Liver (tissue), 9 donors: ENCODE results near the gene NUDT14. TPM values are rescaled to one million over a fixed set of nuclear protein-coding genes. Genes with fewer than 3 reads are reported as not detected.

ENCODE experiments used
- DNase-seq: peaks from one replicate; pipeline ENCODE4 v3.0.0-alpha.2; 2017; ENCODE audit warnings: low spot score
- H3K27ac ChIP-seq, 2 donors: one replicate each; pipeline ENCODE4 v1.7.0; 2013; ENCODE audit warnings: inconsistent platforms in 2 of 2, low read length in 2 of 2, control low read depth in 1 of 2, low read depth in 1 of 2, mild to moderate bottlenecking in 1 of 2
- H3K27me3 ChIP-seq, 4 donors: one replicate each; pipeline versions ENCODE4 v1.6.1 to v1.7.0; 2013; ENCODE audit warnings: low read length in 3 of 4, inconsistent platforms in 1 of 4, mild to moderate bottlenecking in 1 of 4, moderate library complexity in 1 of 4; ENCODE audit not compliant: control insufficient read depth in 4 of 4, insufficient read depth in 4 of 4
- H3K36me3 ChIP-seq, 4 donors: one replicate each; pipeline versions ENCODE4 v1.6.1 to v1.7.0; 2013; ENCODE audit warnings: low read length in 3 of 4, mild to moderate bottlenecking in 3 of 4, low read depth in 1 of 4, moderate library complexity in 1 of 4; ENCODE audit not compliant: control insufficient read depth in 4 of 4, insufficient read depth in 3 of 4
- H3K4me1 ChIP-seq, 4 donors: one replicate each; pipeline versions ENCODE4 v1.6.1 to v1.7.0; 2013; ENCODE audit warnings: low read length in 3 of 4, mild to moderate bottlenecking in 3 of 4, moderate library complexity in 1 of 4; ENCODE audit not compliant: control insufficient read depth in 4 of 4, insufficient read depth in 4 of 4
- H3K4me3 ChIP-seq, 3 donors: one replicate each; pipeline versions ENCODE4 v1.6.1 to v1.7.0; 2013; ENCODE audit warnings: low read length in 3 of 3, control low read depth in 1 of 3, low read depth in 1 of 3, mild to moderate bottlenecking in 1 of 3
- H3K9ac ChIP-seq, 2 donors: one replicate each; pipeline ENCODE4 v1.7.0; 2013; ENCODE audit warnings: low read length in 2 of 2, mild to moderate bottlenecking in 2 of 2, moderate library complexity in 2 of 2, control low read depth in 1 of 2, low read depth in 1 of 2
- H3K9me3 ChIP-seq, 4 donors: one replicate each; pipeline versions ENCODE4 v1.6.1 to v1.7.0; 2013; ENCODE audit warnings: low read length in 3 of 4; ENCODE audit not compliant: control insufficient read depth in 4 of 4
- ATF3 ChIP-seq: IDR thresholded peaks from 2 replicates; pipeline ENCODE4 v1.6.1; 2016; ENCODE audit warnings: antibody characterized with exemption
- CTCF ChIP-seq: fragments of 150-350 bp; IDR thresholded peaks from 2 replicates; pipeline ENCODE4 v1.5.1; 2017; ENCODE audit warnings: improper control_type of control experiment, low read depth, low read length; ENCODE audit not compliant: missing input control
- EGR1 ChIP-seq, 2 donors: IDR thresholded peaks; 2 replicates each; pipeline ENCODE4 v1.6.1; 2016 to 2018; ENCODE audit warnings: antibody characterized with exemption in 2 of 2, low read depth in 2 of 2
- FOXA1 ChIP-seq: IDR thresholded peaks from 2 replicates; pipeline ENCODE4 v1.6.1; 2016; ENCODE audit warnings: antibody characterized with exemption
- FOXA2 ChIP-seq: IDR thresholded peaks from 2 replicates; pipeline ENCODE4 v1.6.1; 2016; ENCODE audit warnings: antibody characterized with exemption
- GABPA ChIP-seq, 2 donors: IDR thresholded peaks in 1 of 2; conservative IDR thresholded peaks in 1 of 2; 2 replicates each; pipeline ENCODE4 v1.6.1; 2016; ENCODE audit warnings: antibody characterized with exemption in 2 of 2, mild to moderate bottlenecking in 1 of 2, moderate library complexity in 1 of 2
- HNF4A ChIP-seq, 2 donors: conservative IDR thresholded peaks; 2 replicates each; pipeline ENCODE4 v1.6.1; 2016; ENCODE audit warnings: antibody characterized with exemption in 2 of 2, mild to moderate bottlenecking in 2 of 2
- HNF4G ChIP-seq: IDR thresholded peaks from 2 replicates; pipeline ENCODE4 v1.6.1; 2016; ENCODE audit warnings: antibody characterized with exemption
- JUND ChIP-seq, 2 donors: IDR thresholded peaks; 2 replicates each; pipeline ENCODE4 v1.6.1; 2016; ENCODE audit warnings: antibody characterized with exemption in 2 of 2
- NR2F2 ChIP-seq: IDR thresholded peaks from 2 replicates; pipeline ENCODE4 v1.6.1; 2016; ENCODE audit warnings: antibody characterized with exemption
- RAD21 ChIP-seq, 2 donors: IDR thresholded peaks; 2 replicates each; pipeline ENCODE4 v1.6.1; 2016; ENCODE audit warnings: antibody characterized with exemption in 2 of 2, mild to moderate bottlenecking in 2 of 2
- RXRA ChIP-seq, 2 donors: IDR thresholded peaks; 2 replicates each; pipeline ENCODE4 v1.6.1; 2017 to 2018; ENCODE audit warnings: antibody characterized with exemption in 2 of 2, mild to moderate bottlenecking in 1 of 2
- SP1 ChIP-seq: IDR thresholded peaks from 2 replicates; pipeline ENCODE4 v1.6.1; 2018; ENCODE audit warnings: antibody characterized with exemption, mild to moderate bottlenecking
- TAF1 ChIP-seq: conservative IDR thresholded peaks from 2 replicates; pipeline ENCODE4 v1.6.1; 2016; ENCODE audit warnings: antibody characterized with exemption, mild to moderate bottlenecking
- YY1 ChIP-seq: IDR thresholded peaks from 2 replicates; pipeline ENCODE4 v1.6.1; 2016; ENCODE audit warnings: antibody characterized with exemption, mild to moderate bottlenecking
- WGBS: extraction: QIAGEN DNeasy Blood & Tissue Kit; methylation state at CpG from one replicate; pipeline ENCODE4 v1.1.7; 2013; 5-methylcytosine and 5-hydroxymethylcytosine counted together
- polyA plus RNA-seq, 2 donors: library from polyadenylated mRNA; stranded (reverse) in 1 of 2; unstranded in 1 of 2; fragments of 200-250 nt in 1 of 2; fragments of >200 nt in 1 of 2; fragmentation: Nextera tagmentation in 1 of 2; extraction: Ambion mirVana in 1 of 2; gene quantifications; one replicate each; pipeline versions ENCODE4 v1.2.1 to v1.2.3, GENCODE V29; 2013 to 2015
- total RNA-seq, 2 donors: library from RNA; depleted of rRNA; stranded (reverse); fragments of >200 nt; gene quantifications; one replicate each; pipeline ENCODE4 v1.2.3, GENCODE V29; 2014
- TF ChIP-seq, protein P1 (sequence below): IDR thresholded peaks from 2 replicates; pipeline ENCODE4 v1.6.1; 2016; ENCODE audit warnings: antibody characterized with exemption
- TF ChIP-seq, protein P2 (sequence below): IDR thresholded peaks from 2 replicates; pipeline ENCODE4 v1.6.1; 2016; ENCODE audit warnings: antibody characterized with exemption, mild to moderate bottlenecking
- TF ChIP-seq, protein P3 (sequence below): IDR thresholded peaks from 2 replicates; pipeline ENCODE4 v1.6.1; 2016; ENCODE audit warnings: antibody characterized with exemption
- donor health status: healthy.
- donor health status: healthy.
- donor health status: healthy.
- donor health status: healthy.
- donor health status: healthy.

The NUDT14 gene
- total and polyA plus RNA-seq, 4 donors: 3.8 to 24.2 (median 8.0) TPM

DNA sequence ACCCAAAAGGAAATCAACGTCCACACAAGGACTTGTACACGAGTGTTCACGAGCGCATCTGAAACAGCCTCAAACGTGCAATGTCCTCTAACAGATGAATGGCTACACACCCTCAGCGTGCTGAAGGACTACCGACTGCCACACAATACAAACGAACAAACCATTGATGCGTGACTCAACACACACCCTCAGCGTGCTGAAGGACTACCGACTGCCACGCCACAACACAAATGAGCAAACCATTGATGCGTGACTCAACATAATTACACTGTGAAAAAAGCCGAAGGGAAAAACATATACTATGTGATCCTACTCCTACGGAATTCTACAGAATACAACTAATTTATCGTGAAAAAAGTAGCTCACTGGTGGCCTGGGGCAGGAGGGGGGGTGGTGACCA is 42.1 kb upstream of the NUDT14 start:
- H3K36me3 ChIP-seq: peaks cover 5 to 24% (median 15%) of the 10 kb centered on the region in 4 donors
- no peak overlapping the region for H3K27ac ChIP-seq
- H3K4me1 ChIP-seq: peaks cover 0 to 9% (median 5%) of the 10 kb centered on the region in 4 donors
- no peak for DNase-seq
- H3K27me3 ChIP-seq: no peaks in the 10 kb centered on the region
- WGBS: 97% methylated on average over 16 of the region's 16 CpGs
- no peaks in the 10 kb centered on the region for H3K9me3 ChIP-seq
- no peak overlapping the region for H3K9ac ChIP-seq
- H3K4me3 ChIP-seq: no peak overlapping the region
- TF ChIP-seq, protein P1, sequence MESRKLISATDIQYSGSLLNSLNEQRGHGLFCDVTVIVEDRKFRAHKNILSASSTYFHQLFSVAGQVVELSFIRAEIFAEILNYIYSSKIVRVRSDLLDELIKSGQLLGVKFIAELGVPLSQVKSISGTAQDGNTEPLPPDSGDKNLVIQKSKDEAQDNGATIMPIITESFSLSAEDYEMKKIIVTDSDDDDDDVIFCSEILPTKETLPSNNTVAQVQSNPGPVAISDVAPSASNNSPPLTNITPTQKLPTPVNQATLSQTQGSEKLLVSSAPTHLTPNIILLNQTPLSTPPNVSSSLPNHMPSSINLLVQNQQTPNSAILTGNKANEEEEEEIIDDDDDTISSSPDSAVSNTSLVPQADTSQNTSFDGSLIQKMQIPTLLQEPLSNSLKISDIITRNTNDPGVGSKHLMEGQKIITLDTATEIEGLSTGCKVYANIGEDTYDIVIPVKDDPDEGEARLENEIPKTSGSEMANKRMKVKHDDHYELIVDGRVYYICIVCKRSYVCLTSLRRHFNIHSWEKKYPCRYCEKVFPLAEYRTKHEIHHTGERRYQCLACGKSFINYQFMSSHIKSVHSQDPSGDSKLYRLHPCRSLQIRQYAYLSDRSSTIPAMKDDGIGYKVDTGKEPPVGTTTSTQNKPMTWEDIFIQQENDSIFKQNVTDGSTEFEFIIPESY: no peak
- no peak for TF ChIP-seq RAD21 (IDR thresholded peaks at IDR 0.05)
- no peak for TF ChIP-seq SP1
- no peak for TF ChIP-seq JUND (IDR thresholded peaks at IDR 0.05)
- no peak for TF ChIP-seq EGR1 (IDR thresholded peaks at IDR 0.05; ENCODE audit: low read depth in 2 of 2)
- TF ChIP-seq CTCF: no peak
- TF ChIP-seq HNF4A (conservative IDR thresholded peaks at IDR 0.05): no peak
- TF ChIP-seq, protein P2, sequence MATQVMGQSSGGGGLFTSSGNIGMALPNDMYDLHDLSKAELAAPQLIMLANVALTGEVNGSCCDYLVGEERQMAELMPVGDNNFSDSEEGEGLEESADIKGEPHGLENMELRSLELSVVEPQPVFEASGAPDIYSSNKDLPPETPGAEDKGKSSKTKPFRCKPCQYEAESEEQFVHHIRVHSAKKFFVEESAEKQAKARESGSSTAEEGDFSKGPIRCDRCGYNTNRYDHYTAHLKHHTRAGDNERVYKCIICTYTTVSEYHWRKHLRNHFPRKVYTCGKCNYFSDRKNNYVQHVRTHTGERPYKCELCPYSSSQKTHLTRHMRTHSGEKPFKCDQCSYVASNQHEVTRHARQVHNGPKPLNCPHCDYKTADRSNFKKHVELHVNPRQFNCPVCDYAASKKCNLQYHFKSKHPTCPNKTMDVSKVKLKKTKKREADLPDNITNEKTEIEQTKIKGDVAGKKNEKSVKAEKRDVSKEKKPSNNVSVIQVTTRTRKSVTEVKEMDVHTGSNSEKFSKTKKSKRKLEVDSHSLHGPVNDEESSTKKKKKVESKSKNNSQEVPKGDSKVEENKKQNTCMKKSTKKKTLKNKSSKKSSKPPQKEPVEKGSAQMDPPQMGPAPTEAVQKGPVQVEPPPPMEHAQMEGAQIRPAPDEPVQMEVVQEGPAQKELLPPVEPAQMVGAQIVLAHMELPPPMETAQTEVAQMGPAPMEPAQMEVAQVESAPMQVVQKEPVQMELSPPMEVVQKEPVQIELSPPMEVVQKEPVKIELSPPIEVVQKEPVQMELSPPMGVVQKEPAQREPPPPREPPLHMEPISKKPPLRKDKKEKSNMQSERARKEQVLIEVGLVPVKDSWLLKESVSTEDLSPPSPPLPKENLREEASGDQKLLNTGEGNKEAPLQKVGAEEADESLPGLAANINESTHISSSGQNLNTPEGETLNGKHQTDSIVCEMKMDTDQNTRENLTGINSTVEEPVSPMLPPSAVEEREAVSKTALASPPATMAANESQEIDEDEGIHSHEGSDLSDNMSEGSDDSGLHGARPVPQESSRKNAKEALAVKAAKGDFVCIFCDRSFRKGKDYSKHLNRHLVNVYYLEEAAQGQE: no peak
- no peak for TF ChIP-seq FOXA1
- no peak for TF ChIP-seq ATF3
- no peak for TF ChIP-seq TAF1
- no peak for TF ChIP-seq YY1
- no peak for TF ChIP-seq NR2F2
- no peak for TF ChIP-seq FOXA2
- TF ChIP-seq, protein P3, sequence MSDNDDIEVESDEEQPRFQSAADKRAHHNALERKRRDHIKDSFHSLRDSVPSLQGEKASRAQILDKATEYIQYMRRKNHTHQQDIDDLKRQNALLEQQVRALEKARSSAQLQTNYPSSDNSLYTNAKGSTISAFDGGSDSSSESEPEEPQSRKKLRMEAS: no peak
- no peak for TF ChIP-seq RXRA (IDR thresholded peaks at IDR 0.05)
- no peak for TF ChIP-seq HNF4G
- no peak for TF ChIP-seq GABPA (IDR thresholded peaks at IDR 0.05 in 1 of 2, conservative IDR thresholded peaks at IDR 0.05 in 1 of 2)
